Gastroesophageal sphincter (tissue), 4 donors: Measurements from ENCODE around the gene ADGRG7. TPM values are rescaled to one million over a fixed set of nuclear protein-coding genes. Genes with fewer than 3 reads are reported as not detected.

Source experiments
- ATAC-seq: fragments of 150-250 bp; one replicate; pipeline ENCODE4 v1.9.1; 2016; ENCODE audit warnings: mild to moderate bottlenecking, moderate library complexity
- H3K27ac ChIP-seq, 4 donors: fragments of 200-600 bp; sonication (generic) in 3 of 4; 1 replicate in 3 of 4; 2 replicates in 1 of 4; pipeline ENCODE4 v1.5.1; 2016 to 2019
- H3K27me3 ChIP-seq: fragments of 200-600 bp; sonication (generic); one replicate; pipeline ENCODE4 v1.5.1; 2019
- H3K36me3 ChIP-seq, 2 donors: fragments of 200-600 bp; sonication (generic); one replicate each; pipeline ENCODE4 v1.5.1; 2019; ENCODE audit warnings: control low read depth in 1 of 2
- H3K4me1 ChIP-seq, 3 donors: fragments of 200-600 bp; sonication (generic); 1 replicate in 2 of 3; 2 replicates in 1 of 3; pipeline ENCODE4 v1.5.1; 2016 to 2019; ENCODE audit warnings: control low read depth in 2 of 3
- H3K4me3 ChIP-seq, 2 donors: fragments of 200-600 bp; sonication (generic); one replicate each; pipeline ENCODE4 v1.5.1; 2019; ENCODE audit warnings: mild to moderate bottlenecking in 1 of 2, moderate library complexity in 1 of 2
- H3K9me3 ChIP-seq, 3 donors: fragments of 200-600 bp; sonication (generic); one replicate each; pipeline ENCODE4 v1.5.1; 2017 to 2019; ENCODE audit warnings: control low read depth in 2 of 3
- CTCF ChIP-seq, 4 experiments: fragments of 200-600 bp in 2 of 4; fragments of 450-650 bp in 2 of 4; sonication (generic) in 1 of 4; IDR thresholded peaks; one replicate each; pipeline ENCODE4 v1.5.1; 2017 to 2019; ENCODE audit warnings: antibody characterized with exemption in 4 of 4, mild to moderate bottlenecking in 2 of 4, moderate library complexity in 2 of 4
- EP300 ChIP-seq: sonication (generic); formaldehyde crosslinking; IDR thresholded peaks from one replicate; pipeline ENCODE4 v1.6.1; 2017; ENCODE audit warnings: antibody characterized with exemption, mild to moderate bottlenecking
- POLR2A ChIP-seq, 2 donors: fragments of 450-650 bp; IDR thresholded peaks; one replicate each; pipeline ENCODE4 v1.6.1; 2017; ENCODE audit warnings: antibody characterized with exemption in 2 of 2, mild to moderate bottlenecking in 2 of 2, moderate library complexity in 1 of 2
- POLR2AphosphoS5 ChIP-seq: sonication (generic); formaldehyde crosslinking; IDR thresholded peaks from one replicate; pipeline ENCODE4 v1.6.1; 2017; ENCODE audit warnings: antibody characterized with exemption
- WGBS, 2 donors: methylation state at CpG; one replicate each; pipeline ENCODE4 v1.1.5; 2018; ENCODE audit warnings: low coverage in 1 of 2; 5-methylcytosine and 5-hydroxymethylcytosine counted together
- total RNA-seq, 4 donors: library from RNA; depleted of rRNA; stranded (reverse); fragments of >200 nt; gene quantifications; one replicate each; pipeline ENCODE4 v1.1.0, GENCODE V29; 2016

ADGRG7 gene
- total RNA-seq, 4 donors from 2014 or later = 0.13 TPM; not detected in 3

- TF ChIP-seq CTCF (IDR thresholded peaks at IDR 0.05) = no peak
- no peaks in the 10 kb centered on the region for H3K36me3 ChIP-seq
- H3K27me3 ChIP-seq = no peaks in the 10 kb centered on the region
- peak overlapping the region in 1 of 2 donors; percentile 23 for H3K4me3 ChIP-seq
- no peak for ATAC-seq
- H3K9me3 ChIP-seq = peaks cover 0 to 11% (median 0%) of the 10 kb centered on the region in 3 donors
- no peak overlapping the region for H3K27ac ChIP-seq
- no peaks in the 10 kb centered on the region for H3K4me1 ChIP-seq
- WGBS, 2 donors = 90 to 91% methylated on average over 2 to 10 of the region's 18 CpGs
Observed at GRCh38 chr3:100682854-100683760, 73.7 kb downstream of the ADGRG7 start.

- no peaks in the 10 kb centered on the region for H3K4me1 ChIP-seq
- H3K9me3 ChIP-seq = no peaks in the 10 kb centered on the region
- no peak overlapping the region for H3K27ac ChIP-seq
- H3K27me3 ChIP-seq = peaks cover 30% of the 10 kb centered on the region
- no peak for ATAC-seq
- H3K36me3 ChIP-seq = no peaks in the 10 kb centered on the region
- H3K4me3 ChIP-seq = no peak overlapping the region
- no peak for TF ChIP-seq POLR2A (IDR thresholded peaks at IDR 0.05)
- no peak for TF ChIP-seq CTCF (IDR thresholded peaks at IDR 0.05)
- no peak for TF ChIP-seq POLR2AphosphoS5
Observed at GRCh38 chr3:100693225-100693624, 83.8 kb downstream of the ADGRG7 start.

GRCh38 chr3:100695696-100696095, 86.3 kb downstream of the ADGRG7 start:
- H3K4me3 ChIP-seq = no peak overlapping the region
- 13 to 37% methylated on average over 2 of the region's 2 CpGs for WGBS, 2 donors
- no peaks in the 10 kb centered on the region for H3K36me3 ChIP-seq
- H3K27ac ChIP-seq = no peak overlapping the region
- ATAC-seq = no peak
- peaks cover 30% of the 10 kb centered on the region for H3K27me3 ChIP-seq
- TF ChIP-seq EP300 (no peak), POLR2AphosphoS5 (no peak), CTCF (IDR thresholded peaks at IDR 0.05) (no peak), POLR2A (IDR thresholded peaks at IDR 0.05) (no peak)
- no peaks in the 10 kb centered on the region for H3K4me1 ChIP-seq
- H3K9me3 ChIP-seq = no peaks in the 10 kb centered on the region

- H3K9me3 ChIP-seq = no peaks in the 10 kb centered on the region
- H3K27me3 ChIP-seq = peaks cover 30% of the 10 kb centered on the region
- WGBS, 2 donors = 74 to 82% methylated on average over 3 of the region's 3 CpGs
- no peaks in the 10 kb centered on the region for H3K36me3 ChIP-seq
- ATAC-seq = no peak
- no peak for TF ChIP-seq EP300
- TF ChIP-seq POLR2A (IDR thresholded peaks at IDR 0.05) = no peak
- TF ChIP-seq POLR2AphosphoS5 = no peak
- no peak for TF ChIP-seq CTCF (IDR thresholded peaks at IDR 0.05)
- H3K4me1 ChIP-seq = no peaks in the 10 kb centered on the region
- no peak overlapping the region for H3K27ac ChIP-seq
- no peak overlapping the region for H3K4me3 ChIP-seq
Observed at GRCh38 chr3:100696161-100696560, 86.8 kb downstream of the ADGRG7 start.

GRCh38 chr3:100697172-100697571, 87.8 kb downstream of the ADGRG7 start:
- Histone ChIP-seq H3K27me3 (peaks cover 30% of the 10 kb centered on the region), H3K4me3 (no peak overlapping the region), H3K36me3 (no peaks in the 10 kb centered on the region), H3K9me3 (no peaks in the 10 kb centered on the region), H3K27ac (no peak overlapping the region), H3K4me1 (no peaks in the 10 kb centered on the region)
- TF ChIP-seq EP300 = no peak
- no peak for TF ChIP-seq POLR2AphosphoS5
- TF ChIP-seq POLR2A (IDR thresholded peaks at IDR 0.05) = no peak
- TF ChIP-seq CTCF (IDR thresholded peaks at IDR 0.05) = no peak
- WGBS, 2 donors = 93 to 96% methylated on average over 5 to 6 of the region's 7 CpGs
- ATAC-seq = no peak
